Gastrocnemius medialis (tissue), 4 donors: ENCODE data around the gene SYTL1.

Source experiments
- CTCF ChIP-seq, 5 experiments: fragments of 450-650 bp in 3 of 5; fragments of 200-600 bp in 2 of 5; sonication (generic) in 2 of 5; IDR thresholded peaks in 4 of 5; conservative IDR thresholded peaks in 1 of 5; 1 replicate in 4 of 5; 2 replicates in 1 of 5; pipeline ENCODE4 v1.5.1; 2016 to 2019; ENCODE audit warnings: antibody characterized with exemption in 5 of 5, mild to moderate bottlenecking in 3 of 5, moderate library complexity in 3 of 5
- POLR2A ChIP-seq, 2 donors: fragments of 450-650 bp; IDR thresholded peaks; one replicate each; pipeline ENCODE4 v1.6.1; 2017; ENCODE audit warnings: antibody characterized with exemption in 2 of 2, mild to moderate bottlenecking in 2 of 2, moderate library complexity in 2 of 2

- TF ChIP-seq POLR2A (IDR thresholded peaks at IDR 0.05) = no peak
- no peak for TF ChIP-seq CTCF (IDR thresholded peaks at IDR 0.05 in 4 of 5, conservative IDR thresholded peaks at IDR 0.05 in 1 of 5)
Observed at GRCh38 chr1:27303509-27303908, 38.3 kb upstream of the SYTL1 start.
